Measurements from ENCODE around the gene HOXA5. TPM values are rescaled to one million over a fixed set of nuclear protein-coding genes. Genes with fewer than 3 reads are reported as not detected.

Gene HOXA5
- total RNA-seq, 4 donors from 2014 or later: 18.3 to 89.8 (median 31.6) TPM

DNA sequence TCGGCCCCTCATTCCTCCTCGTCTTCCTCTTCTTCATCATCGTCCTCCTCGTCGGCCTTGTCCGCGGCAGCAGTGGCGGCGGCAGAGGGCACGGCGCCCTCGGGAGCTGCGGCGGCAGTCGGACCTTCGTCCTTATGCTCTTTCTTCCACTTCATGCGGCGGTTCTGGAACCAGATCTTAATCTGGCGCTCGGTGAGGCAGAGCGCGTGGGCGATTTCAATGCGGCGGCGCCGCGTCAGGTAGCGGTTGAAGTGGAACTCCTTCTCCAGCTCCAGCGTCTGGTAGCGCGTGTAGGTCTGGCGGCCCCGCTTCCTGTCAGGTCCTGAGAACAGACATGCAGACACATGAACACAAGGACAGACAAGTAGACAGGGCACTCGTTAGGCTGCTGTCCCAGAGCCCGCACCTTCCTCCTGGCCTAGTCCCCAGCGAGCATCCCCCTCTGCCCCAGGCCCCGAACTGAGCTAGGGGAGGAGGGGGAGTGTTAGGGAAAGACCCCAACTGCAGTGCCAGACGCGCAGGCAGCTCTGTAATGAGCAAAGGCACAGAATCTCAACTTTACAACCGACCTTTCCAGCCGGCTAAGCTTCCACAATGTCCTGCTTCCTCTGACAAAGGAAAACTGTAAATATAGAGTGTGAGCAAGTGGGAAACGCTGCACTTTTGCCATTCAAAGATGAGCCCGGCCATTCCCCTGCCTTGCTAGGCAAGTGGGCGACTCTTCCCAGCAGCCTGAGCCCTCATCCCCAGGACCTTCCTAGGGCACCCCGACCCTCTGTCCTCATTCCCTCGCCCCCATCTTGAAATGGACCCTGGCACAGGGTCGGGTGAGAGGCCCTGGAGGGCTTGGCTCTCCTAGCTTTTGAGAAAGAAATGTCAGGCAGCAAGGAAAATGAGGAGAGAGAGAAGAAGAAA is 11.7 kb upstream of the HOXA5 start:
- Histone ChIP-seq H3K4me1 (peaks cover 21 to 52% (median 39%) of the 10 kb centered on the region in 4 donors), H3K4me3 (peak overlapping the region; percentile 52 to 64 (median 59)), H3K27me3 (peaks cover 57% of the 10 kb centered on the region), H3K36me3 (no peaks in the 10 kb centered on the region), H3K9me3 (no peaks in the 10 kb centered on the region), H3K27ac (peak overlapping the region; percentile 95 to 99 (median 98))
- no peak for TF ChIP-seq EP300 (IDR thresholded peaks at IDR 0.05; ENCODE audit: low read depth)
- TF ChIP-seq POLR2AphosphoS5 (IDR thresholded peaks at IDR 0.05): peak in 2 of 3 donors; percentile 5 to 12
- peak; percentile 30 for TF ChIP-seq POLR2A (IDR thresholded peaks at IDR 0.05)
- TF ChIP-seq, protein P1, sequence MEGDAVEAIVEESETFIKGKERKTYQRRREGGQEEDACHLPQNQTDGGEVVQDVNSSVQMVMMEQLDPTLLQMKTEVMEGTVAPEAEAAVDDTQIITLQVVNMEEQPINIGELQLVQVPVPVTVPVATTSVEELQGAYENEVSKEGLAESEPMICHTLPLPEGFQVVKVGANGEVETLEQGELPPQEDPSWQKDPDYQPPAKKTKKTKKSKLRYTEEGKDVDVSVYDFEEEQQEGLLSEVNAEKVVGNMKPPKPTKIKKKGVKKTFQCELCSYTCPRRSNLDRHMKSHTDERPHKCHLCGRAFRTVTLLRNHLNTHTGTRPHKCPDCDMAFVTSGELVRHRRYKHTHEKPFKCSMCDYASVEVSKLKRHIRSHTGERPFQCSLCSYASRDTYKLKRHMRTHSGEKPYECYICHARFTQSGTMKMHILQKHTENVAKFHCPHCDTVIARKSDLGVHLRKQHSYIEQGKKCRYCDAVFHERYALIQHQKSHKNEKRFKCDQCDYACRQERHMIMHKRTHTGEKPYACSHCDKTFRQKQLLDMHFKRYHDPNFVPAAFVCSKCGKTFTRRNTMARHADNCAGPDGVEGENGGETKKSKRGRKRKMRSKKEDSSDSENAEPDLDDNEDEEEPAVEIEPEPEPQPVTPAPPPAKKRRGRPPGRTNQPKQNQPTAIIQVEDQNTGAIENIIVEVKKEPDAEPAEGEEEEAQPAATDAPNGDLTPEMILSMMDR (IDR thresholded peaks at IDR 0.05): peak in 1 of 5 experiments; percentile 7
- in situ Hi-C loops (cut with MboI; ENCODE audit: low pct_ligation_motif_present in 1 of 4, low pct_unique_long_range_greater_than_20kb in 1 of 4, low sequenced_read_pairs in 3 of 4): loop anchor here in 3 of 4 donors (5.0 to 25.0 kb wide), 5 partner anchors 783 to 1293 kb away; no protein-coding TSS in a partner anchor
- intact Hi-C loops (cut with DNase I; ENCODE audit: low total_unique reads): no loop called here
- DNase-seq: peak; percentile 53
- 20 to 21% methylated on average over 1 to 44 of the region's 48 CpGs for whole genome bisulfite sequencing, 2 donors (ENCODE audit: low coverage in 1 of 2)

DNA sequence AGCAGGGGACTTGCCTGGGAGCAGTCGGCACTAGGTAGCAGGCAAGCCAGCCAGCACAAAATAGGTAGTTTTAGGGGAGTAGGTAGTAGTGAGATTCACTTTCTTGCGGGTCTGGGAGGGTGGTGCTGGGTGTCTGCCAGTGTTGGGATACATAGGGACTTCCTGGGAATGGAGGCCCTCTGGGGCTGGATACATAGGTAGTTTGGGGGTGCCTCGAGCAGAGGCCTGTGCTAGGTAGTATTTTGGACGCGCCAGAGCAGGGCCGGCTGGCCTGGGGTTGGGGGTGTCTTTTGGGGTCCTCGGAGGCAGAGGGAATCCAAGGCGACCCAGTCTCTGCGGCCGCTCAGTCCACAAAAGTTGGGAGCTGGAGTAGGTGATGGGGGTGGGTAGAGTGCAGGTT is 10.9 kb upstream of the HOXA5 start:
- DNase-seq: peak; percentile 21

GRCh38 chr7:27153526-27153925 is 10.0 kb upstream of the HOXA5 start:
- Histone ChIP-seq H3K36me3 (no peaks in the 10 kb centered on the region), H3K4me3 (no peak overlapping the region), H3K27me3 (peaks cover 54% of the 10 kb centered on the region), H3K4me1 (peaks cover 21 to 65% (median 47%) of the 10 kb centered on the region in 4 donors), H3K9me3 (no peaks in the 10 kb centered on the region), H3K27ac (peak overlapping the region; percentile 95 to 99 (median 98))
- intact Hi-C loops (cut with DNase I; ENCODE audit: low total_unique reads): no loop called here
- in situ Hi-C loops (cut with MboI; ENCODE audit: low pct_ligation_motif_present in 1 of 4, low pct_unique_long_range_greater_than_20kb in 1 of 4, low sequenced_read_pairs in 3 of 4): loop anchor here in 3 of 4 donors (10.0 to 25.0 kb wide), 4 partner anchors 789 to 1291 kb away; no protein-coding TSS in a partner anchor
- no peak for DNase-seq
- 64% methylated on average over 3 of the region's 3 CpGs for WGBS, 2 donors (ENCODE audit: low coverage in 1 of 2)
- TF ChIP-seq POLR2AphosphoS5 (IDR thresholded peaks at IDR 0.05) (no peak), EP300 (IDR thresholded peaks at IDR 0.05; ENCODE audit: low read depth) (no peak), POLR2A (IDR thresholded peaks at IDR 0.05) (no peak)
- TF ChIP-seq, protein P1 (IDR thresholded peaks at IDR 0.05): no peak

More for the DNA sequence above, 10.9 kb upstream of the HOXA5 start:
- intact Hi-C loops (cut with DNase I; ENCODE audit: low total_unique reads) (no loop called here), in situ Hi-C loops (cut with MboI; ENCODE audit: low pct_ligation_motif_present in 1 of 4, low pct_unique_long_range_greater_than_20kb in 1 of 4, low sequenced_read_pairs in 3 of 4) (loop anchor here in 3 of 4 donors (10.0 to 25.0 kb wide), 4 partner anchors 790 to 1292 kb away; no protein-coding TSS in a partner anchor)
- Histone ChIP-seq H3K4me3 (peak overlapping the region in 3 of 4 donors; percentile 52 to 60 (median 58)), H3K27me3 (peaks cover 55% of the 10 kb centered on the region), H3K36me3 (no peaks in the 10 kb centered on the region), H3K9me3 (no peaks in the 10 kb centered on the region), H3K4me1 (peaks cover 21 to 57% (median 40%) of the 10 kb centered on the region in 4 donors), H3K27ac (peak overlapping the region; percentile 95 to 99 (median 98))
- TF ChIP-seq, protein P1 (IDR thresholded peaks at IDR 0.05): no peak
- TF ChIP-seq POLR2AphosphoS5 (IDR thresholded peaks at IDR 0.05) (no peak), EP300 (IDR thresholded peaks at IDR 0.05; ENCODE audit: low read depth) (no peak), POLR2A (IDR thresholded peaks at IDR 0.05) (no peak)
- 41 to 68% methylated on average over 8 to 10 of the region's 10 CpGs for WGBS, 2 donors (ENCODE audit: low coverage in 1 of 2)
